COLO668 (cell line): ENCODE results near the gene TNRC6A.
"Not testable (repeated sequence)": the region's sequence is repeated elsewhere in the genome, so short reads cannot be mapped to it uniquely, and the experiment has no call there.

Experiments used
- DNase-seq: peaks from one replicate; lab custom pipeline; 2025; ENCODE audit not compliant: unreplicated experiment; lab: John Stamatoyannopoulos, UW

Gene TNRC6A

GRCh38 chr16:24723663-24724062 is 5.8 kb upstream of the TNRC6A start:
- no peak for DNase-seq

DNA sequence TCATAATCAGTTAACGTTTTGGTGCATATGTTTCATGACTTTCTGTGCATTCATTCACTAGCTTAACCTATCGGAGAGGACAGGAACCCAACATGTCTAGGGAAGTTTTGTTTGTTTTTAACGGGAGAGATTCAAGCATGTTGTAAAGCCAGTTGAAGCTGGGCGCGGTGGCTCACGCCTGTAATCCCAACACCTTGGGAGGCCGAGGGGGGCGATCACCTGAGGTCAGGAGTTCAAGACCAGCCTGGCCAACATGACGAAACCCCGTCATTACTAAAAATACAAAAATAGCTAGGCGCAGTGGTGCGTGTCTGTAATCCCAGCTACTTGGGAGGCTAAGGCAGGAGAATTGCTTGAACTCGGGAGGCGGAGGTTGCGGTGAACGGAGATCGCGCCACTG is 1.4 kb upstream of the TNRC6A start:
- no peak for DNase-seq

GRCh38 chr16:24728891-24729242 is 584 bp upstream of the TNRC6A start:
- DNase-seq: no peak

DNA sequence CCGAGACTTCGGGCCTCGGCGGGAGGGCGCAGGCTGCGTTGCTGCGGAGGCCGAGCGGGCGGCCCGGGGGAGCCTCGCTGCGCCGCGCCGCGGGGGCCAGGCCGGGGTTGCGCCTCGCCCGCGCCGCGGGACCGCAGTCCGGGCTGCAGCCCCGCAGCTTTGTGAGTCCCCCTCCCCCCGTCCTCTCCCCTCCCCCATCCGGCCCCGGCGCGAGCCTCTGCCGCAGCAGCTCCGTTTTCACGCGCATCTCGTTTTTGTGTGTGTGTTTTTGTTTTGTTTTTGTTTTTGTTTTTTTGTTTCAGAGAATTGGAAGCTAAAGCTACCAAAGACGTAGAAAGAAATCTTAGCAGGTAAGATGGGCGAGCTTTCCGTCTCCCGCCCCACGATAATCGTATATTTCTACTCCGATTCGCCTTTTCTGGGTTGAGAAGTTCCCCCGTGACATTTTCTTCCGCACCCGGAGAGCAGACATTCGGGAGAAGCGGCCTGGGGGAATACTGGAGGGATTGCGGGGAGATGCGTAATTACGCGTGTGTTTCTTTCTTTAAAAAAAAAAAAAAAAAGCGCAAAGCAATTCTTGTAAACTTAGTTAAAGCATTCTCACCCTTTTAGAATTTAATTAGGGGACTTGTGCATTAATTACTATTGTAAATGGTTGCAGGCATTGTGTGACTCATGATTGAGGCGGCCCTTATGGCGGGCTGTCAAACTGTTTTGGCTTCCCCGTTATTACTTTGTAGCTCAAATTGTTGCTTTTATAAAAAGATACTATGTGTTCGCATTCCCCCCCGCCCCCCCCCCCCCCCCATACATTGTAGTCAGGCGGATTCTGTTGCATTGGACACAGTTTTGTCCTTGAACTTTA is 732 bp downstream of the TNRC6A start:
- DNase-seq: peak; percentile 20

GRCh38 chr16:24730914-24731313 is 1.5 kb downstream of the TNRC6A start:
- DNase-seq: no peak

DNA sequence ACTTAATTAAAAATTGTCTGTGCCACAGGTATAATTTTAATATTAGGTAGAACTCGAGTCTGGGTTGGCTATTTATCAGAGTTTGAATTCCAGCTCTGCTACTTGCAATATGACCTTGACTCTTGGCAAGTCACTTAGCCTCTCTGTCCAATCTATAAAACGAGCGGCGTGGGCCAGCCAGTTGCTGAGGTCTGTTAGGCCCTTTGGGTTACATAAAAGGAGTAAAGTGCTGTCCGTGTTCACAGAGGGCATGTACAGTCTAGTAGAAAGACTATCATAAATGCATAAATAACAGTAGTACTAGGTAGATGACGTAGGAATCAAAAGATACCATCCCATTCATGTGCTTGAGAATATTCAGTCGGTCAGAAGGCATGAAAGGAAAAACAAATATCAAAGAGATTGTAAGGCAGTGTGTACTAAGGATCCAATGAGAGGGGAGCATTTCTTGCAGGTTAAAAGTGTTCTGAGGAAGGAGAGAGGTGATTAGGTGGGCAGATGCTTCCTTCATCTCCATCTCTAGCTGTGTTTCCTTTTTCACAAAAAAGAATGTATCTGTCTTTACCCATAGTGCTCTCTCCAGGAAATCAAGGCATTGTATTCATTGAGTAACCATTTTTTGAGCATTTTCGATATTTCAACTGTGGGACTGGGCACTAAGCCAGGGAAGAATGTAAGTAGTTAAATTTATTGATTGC is 2.4 kb downstream of the TNRC6A start:
- no peak for DNase-seq

DNA sequence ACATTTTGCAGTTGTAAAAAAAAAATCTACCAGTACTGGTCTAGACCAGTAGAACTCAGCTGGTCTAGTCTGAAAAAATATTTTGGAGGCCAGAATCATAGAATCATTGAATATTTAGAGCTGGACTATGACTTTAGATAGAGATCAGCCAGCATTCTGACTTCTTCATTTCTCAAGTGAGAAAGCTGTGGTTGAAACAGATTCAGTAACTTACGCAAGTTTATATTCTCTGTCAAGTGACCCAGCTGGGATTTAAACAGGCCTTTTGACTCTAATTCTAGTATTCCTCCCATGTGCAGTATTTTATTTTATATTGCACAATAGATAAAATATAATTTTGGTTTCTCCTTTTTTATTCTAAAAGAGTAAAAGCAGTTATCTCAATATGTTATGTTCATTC is 4.9 kb downstream of the TNRC6A start:
- no peak for DNase-seq

GRCh38 chr16:24736758-24737157 is 7.3 kb downstream of the TNRC6A start:
- no peak for DNase-seq

GRCh38 chr16:24737391-24737871 is 8.0 kb downstream of the TNRC6A start:
- DNase-seq: no peak

GRCh38 chr16:24737916-24738594 is 8.6 kb downstream of the TNRC6A start:
- DNase-seq: no peak

GRCh38 chr16:24738895-24739294 is 9.4 kb downstream of the TNRC6A start:
- DNase-seq: no peak

DNA sequence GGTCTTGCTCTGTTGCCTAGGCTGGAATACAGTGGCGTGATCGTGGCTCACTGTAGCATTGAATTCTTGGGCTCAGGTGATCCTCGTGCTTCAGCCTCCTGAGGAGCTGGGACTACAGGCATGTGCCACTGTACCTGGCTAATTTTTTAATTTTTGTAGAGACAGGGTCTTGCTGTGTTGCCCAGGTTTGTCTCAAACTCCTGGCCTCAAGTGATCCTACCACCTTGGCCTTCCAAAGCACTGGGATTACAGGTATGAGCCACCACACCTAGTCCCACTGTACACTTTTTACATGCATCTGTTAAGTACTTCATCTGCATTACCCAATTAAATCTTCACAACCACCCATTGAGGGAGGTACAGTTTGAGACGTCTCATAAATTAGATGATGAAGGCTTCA is 12.4 kb downstream of the TNRC6A start:
- DNase-seq: no peak

DNA sequence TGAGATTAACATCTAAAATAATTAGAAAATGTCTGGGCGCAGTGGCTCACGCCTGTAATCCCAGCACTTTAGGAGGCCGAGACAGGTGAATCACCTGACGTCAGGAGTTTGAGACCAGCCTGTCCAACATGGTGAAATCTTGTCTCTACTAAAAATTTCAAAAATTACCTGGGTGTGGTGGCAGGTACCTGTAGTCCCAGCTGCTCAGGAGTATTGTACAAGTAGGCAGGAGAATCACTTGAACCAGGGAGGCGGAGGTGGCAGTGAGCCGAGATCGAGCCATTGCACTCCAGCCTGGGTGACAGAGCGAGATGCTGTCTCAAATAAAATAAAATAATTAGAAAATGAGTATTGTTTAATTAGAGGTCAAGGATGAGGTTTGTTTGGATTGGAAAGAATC is 13.2 kb downstream of the TNRC6A start:
- DNase-seq: not testable (repeated sequence)

DNA sequence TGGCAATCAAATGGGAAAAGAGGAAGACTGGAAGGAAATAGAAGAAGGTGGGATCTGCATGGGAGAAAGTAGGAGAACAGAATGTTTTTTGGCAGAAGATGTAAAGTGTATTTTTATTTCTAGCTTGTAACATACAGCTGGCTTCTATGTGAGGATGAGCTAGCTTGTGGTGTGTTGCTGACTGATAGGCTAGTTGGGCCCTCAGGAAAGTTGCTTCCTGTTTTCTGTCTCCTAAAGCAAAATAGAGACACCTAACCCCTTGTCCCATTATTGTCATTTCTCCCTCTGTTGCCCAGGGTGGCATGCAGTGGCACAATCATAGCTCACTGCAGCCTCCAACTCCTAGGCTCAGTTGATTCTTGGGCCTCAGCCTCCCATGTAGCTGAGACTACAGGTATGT is 15.9 kb downstream of the TNRC6A start:
- DNase-seq: no peak

DNA sequence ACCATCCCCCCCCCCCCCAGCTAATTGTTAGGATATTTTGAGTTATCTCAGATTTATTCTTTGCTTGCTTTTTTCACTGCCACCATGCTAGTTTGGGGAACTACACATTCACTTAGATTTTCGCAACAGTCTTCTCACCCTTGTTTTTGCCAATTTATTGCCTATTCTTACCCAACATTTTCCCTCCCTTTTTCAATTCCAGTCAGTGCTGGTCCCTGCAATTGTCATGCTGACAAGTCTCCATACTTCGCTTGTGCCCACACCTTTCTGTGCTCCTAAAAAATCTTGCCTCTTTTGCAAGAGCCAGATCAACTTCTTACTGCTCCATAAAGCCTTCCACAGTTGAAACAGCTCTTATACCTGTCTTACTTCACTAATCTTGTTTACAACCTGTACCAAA is 16.3 kb downstream of the TNRC6A start:
- no peak for DNase-seq

DNA sequence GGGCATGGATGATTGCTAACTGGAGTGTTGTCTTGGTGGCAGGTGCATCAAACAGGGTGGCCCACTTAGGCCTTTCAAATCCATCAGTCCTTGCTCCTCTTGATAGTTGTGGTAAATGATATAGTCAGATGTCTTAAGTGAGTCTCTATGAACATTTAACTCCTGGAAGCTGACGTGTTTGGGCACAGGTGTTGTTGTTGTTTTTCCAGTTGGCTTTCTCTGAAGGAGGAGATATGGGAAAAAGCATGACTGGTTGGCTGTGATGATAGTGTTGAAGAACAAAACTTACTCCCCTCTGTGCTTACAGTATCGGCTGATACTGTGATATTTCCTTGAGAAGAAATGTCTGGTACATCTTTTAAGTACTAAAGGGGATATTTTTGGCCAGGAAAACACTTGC is 18.0 kb downstream of the TNRC6A start:
- DNase-seq: peak; percentile 18

GRCh38 chr16:24748242-24748641 is 18.8 kb downstream of the TNRC6A start:
- no peak for DNase-seq

GRCh38 chr16:24749310-24749709 is 19.9 kb downstream of the TNRC6A start:
- DNase-seq: no peak

DNA sequence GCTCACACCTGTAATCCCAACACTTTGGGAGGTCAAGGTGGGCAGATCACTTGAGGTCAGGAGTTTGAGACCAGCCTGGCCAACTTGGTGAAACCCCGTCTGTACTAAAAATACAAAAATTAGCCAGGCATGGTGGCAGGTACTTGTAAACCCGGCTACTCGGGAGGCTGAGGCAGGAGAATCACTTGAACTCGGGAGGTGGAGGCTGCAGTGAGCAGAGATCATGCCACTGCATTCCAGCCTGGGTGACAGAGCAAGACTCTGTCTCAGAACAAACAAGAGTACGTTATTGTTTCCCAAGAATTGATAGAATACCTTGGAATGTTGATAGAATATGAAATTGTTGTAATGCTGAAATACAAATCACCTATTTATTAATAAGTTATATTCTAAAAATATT is 20.4 kb downstream of the TNRC6A start:
- DNase-seq: not testable (repeated sequence)

GRCh38 chr16:24753000-24753399 is 23.5 kb downstream of the TNRC6A start:
- no peak for DNase-seq

DNA sequence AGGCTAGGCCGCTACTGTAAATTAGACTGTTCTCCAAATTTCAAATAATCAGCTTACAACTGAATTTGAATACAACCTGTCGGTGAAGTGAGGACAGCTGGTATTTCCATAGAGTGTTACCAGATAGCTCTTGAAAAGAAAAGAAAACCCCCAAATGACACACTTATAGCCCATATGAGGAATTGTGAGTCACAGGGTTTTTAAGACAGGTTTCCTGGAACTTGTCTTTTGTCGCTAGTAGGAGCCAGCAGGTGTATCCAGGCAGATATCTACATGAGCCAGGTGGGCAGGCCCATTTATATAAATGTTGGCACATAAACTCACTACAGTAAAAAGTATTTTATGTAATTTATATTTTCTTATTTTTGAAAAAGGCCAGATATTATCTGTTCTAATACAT is 24.0 kb downstream of the TNRC6A start:
- no peak for DNase-seq

GRCh38 chr16:24754543-24754942 is 25.1 kb downstream of the TNRC6A start:
- no peak for DNase-seq
